Nephron progenitor cell (in vitro differentiated cells): ENCODE results near the gene PDE4D.

Source experiments
- DNase-seq: peaks from one replicate; pipeline ENCODE4 v3.0.0; 2021
- H3K27ac Mint-ChIP-seq: 2 replicates; pipeline ENCODE4 v1.8.0; 2021; ENCODE audit warnings: mild to moderate bottlenecking, moderate library complexity, mixed read lengths
- H3K27me3 Mint-ChIP-seq: 2 replicates; pipeline ENCODE4 v1.8.0; 2021; ENCODE audit warnings: mild to moderate bottlenecking, low read depth, mixed read lengths; ENCODE audit not compliant: poor library complexity
- H3K36me3 Mint-ChIP-seq: 2 replicates; pipeline ENCODE4 v1.8.0; 2021; ENCODE audit warnings: low read depth, mixed read lengths
- H3K4me1 Mint-ChIP-seq: 2 replicates; pipeline ENCODE4 v1.8.0; 2021; ENCODE audit warnings: mixed read lengths
- H3K4me3 Mint-ChIP-seq: 2 replicates; pipeline ENCODE4 v1.8.0; 2021; ENCODE audit warnings: mild to moderate bottlenecking, moderate library complexity, mixed read lengths
- H3K9me3 Mint-ChIP-seq: 2 replicates; pipeline ENCODE4 v1.8.0; 2021; ENCODE audit warnings: mild to moderate bottlenecking, moderate library complexity, mixed read lengths
- TF ChIP-seq, protein P1 (sequence below): fragments of 200-600 bp; sonication (generic); IDR thresholded peaks from 2 replicates; pipeline ENCODE4 v1.5.0; 2021; ENCODE audit warnings: antibody characterized with exemption

Gene PDE4D

DNA sequence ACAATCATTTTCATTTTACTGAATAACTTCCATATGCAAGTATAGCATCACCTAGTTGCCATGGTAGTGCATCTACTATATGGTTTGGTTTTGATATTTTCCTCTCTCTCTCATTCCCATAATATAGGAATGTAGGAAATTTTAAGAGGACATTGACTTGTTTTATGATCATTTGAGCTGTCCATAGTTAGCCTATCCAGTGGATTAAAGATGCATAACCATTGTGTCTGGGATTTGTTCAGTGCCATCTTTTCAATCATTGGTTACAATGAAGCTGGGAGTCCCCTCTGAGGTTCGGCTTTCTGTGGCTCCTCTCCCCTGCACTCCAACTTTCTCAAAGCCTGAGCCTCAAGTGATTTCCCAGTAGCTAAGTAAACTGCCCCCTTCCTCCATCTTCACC lies 852.2 kb downstream of the PDE4D start:
- TF ChIP-seq, protein P1, sequence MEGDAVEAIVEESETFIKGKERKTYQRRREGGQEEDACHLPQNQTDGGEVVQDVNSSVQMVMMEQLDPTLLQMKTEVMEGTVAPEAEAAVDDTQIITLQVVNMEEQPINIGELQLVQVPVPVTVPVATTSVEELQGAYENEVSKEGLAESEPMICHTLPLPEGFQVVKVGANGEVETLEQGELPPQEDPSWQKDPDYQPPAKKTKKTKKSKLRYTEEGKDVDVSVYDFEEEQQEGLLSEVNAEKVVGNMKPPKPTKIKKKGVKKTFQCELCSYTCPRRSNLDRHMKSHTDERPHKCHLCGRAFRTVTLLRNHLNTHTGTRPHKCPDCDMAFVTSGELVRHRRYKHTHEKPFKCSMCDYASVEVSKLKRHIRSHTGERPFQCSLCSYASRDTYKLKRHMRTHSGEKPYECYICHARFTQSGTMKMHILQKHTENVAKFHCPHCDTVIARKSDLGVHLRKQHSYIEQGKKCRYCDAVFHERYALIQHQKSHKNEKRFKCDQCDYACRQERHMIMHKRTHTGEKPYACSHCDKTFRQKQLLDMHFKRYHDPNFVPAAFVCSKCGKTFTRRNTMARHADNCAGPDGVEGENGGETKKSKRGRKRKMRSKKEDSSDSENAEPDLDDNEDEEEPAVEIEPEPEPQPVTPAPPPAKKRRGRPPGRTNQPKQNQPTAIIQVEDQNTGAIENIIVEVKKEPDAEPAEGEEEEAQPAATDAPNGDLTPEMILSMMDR, result no peak
- H3K27me3 Mint-ChIP-seq, result no peaks in the 10 kb centered on the region
- no peak for DNase-seq
- H3K9me3 Mint-ChIP-seq, result no peaks in the 10 kb centered on the region
- H3K4me3 Mint-ChIP-seq, result peak overlapping the region; percentile 89
- H3K4me1 Mint-ChIP-seq, result peaks cover 47% of the 10 kb centered on the region
- H3K36me3 Mint-ChIP-seq, result peaks cover 4% of the 10 kb centered on the region
- peak overlapping the region; percentile 57 for H3K27ac Mint-ChIP-seq

DNA sequence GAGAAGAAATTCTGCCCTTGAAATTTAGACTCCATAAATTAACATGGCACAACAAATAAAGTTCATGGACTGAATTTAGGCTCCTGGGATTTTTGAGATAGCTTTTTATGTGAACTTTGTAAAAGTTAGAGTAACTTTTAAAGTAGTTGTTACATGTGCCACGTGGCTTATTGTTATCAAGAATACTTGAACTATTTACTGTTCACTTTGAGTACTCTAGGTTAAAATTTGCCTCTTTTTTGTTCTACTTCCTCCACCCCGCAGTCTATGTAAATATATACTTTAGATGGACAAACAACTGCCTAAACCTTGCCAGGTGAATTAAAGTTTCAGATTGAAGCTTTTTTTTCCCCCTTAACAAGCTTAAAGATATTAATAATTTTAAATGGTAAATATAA lies 852.7 kb downstream of the PDE4D start:
- DNase-seq, result no peak
- TF ChIP-seq, protein P1, result no peak
- peaks cover 53% of the 10 kb centered on the region for H3K4me1 Mint-ChIP-seq
- H3K27ac Mint-ChIP-seq, result no peak overlapping the region
- peak overlapping the region; percentile 89 for H3K4me3 Mint-ChIP-seq
- no peaks in the 10 kb centered on the region for H3K27me3 Mint-ChIP-seq
- peaks cover 4% of the 10 kb centered on the region for H3K36me3 Mint-ChIP-seq
- no peaks in the 10 kb centered on the region for H3K9me3 Mint-ChIP-seq

DNA sequence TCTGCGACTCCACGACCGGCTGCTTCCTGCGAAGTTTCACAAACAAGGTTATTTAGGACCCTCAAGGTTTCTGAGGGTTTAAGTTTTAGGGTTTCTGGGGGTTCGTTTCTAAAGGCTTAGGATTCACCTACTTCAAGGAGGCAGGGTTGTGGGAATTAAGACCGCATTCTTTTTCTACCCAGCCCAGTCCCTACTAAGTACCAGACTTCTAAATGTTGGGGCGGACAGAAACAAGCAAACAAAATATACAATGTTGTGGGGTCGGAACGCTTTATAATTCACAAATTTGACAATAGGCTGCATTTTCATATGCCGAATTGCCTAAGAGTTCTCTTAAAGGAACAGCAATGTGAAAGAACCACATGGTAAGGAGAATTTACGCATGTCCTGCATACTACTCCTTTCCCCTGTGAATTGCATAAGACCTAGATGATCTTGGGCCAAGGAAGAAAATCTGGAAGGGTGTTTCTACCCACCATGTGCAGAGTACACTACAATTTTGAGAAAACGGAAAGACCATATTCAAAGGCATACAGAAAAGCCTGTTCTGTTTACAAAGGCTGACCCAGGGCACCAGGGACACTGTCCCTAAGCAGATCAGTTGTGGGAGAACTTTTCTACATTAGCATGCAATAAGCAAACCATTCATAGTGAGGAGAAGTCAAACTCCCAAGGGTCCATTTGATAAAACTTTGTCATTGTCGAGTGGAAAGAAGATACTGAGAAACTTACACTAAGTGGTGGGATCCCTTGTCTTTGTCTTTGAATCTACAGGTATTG lies 853.3 kb downstream of the PDE4D start:
- DNase-seq, result no peak
- Mint-ChIP-seq H3K36me3 (peaks cover 4% of the 10 kb centered on the region), H3K4me1 (peaks cover 59% of the 10 kb centered on the region), H3K27me3 (no peaks in the 10 kb centered on the region), H3K27ac (peak overlapping the region; percentile 20), H3K9me3 (no peaks in the 10 kb centered on the region), H3K4me3 (peak overlapping the region; percentile 89)
- TF ChIP-seq, protein P1, result no peak

DNA sequence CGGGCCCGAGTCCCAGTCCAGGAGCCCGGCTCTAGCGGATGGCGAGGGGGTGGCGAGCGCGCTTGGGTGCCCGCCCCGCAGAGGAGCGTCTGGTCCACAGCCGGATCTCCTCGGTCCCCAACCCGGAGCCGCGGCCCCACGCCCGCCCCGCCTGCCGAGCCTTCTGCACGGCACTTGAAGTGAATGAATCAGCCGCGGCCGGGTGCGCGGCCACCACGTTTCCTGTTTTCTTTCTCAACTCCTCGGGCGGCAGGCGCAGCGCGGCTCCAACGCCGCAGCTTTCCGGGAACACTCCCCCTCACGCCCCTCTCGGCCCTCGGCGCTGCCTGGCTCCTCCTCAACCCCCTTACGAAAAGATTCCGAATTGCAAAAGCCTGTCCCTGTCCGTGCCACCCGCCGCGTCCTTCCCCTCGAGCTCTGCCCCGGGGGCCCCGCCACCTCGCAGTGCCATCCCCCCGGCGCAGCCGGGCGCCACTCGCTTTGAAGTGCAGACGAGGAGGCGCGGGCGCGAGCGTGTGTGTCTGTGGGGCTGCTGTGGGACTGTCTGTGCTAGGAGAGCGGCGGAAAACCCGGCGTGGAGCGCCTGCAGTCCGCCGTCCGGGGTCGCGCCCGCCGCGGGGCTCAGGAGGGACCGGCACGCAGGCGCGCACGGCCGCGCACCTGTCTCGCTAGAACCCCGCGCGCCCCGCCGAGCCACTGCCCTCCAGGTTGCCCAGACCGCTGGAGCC lies 854.1 kb downstream of the PDE4D start:
- Mint-ChIP-seq H3K4me1 (peaks cover 66% of the 10 kb centered on the region), H3K9me3 (no peaks in the 10 kb centered on the region), H3K27me3 (no peaks in the 10 kb centered on the region), H3K36me3 (no peaks in the 10 kb centered on the region), H3K4me3 (peak overlapping the region; percentile 89), H3K27ac (peak overlapping the region; percentile 97)
- TF ChIP-seq, protein P1, result no peak
- peak; percentile 73 for DNase-seq

DNA sequence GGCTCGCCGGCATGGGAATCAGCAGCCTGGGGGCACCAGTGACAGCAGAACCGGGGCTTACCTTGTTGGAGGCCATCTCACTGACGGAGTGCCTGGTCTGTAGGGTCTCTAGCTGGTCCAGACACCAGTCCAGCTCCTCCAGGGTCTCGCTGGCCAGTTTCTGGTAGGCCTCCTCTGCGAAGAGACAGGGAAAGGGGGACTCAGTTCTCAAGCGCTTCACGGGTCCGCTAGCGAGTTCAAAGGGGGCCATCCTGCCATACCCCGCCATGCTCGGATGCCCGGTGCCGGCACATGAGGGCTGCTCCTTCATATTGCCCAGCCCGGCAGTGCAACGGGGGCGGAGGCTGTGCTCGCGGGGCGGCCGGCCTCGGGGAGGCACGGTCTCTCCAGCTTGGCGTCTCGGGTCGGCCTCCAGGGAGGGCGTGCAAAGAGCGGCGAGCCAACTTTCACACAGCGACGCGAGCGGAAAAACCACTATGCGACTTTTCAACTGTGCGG lies 854.7 kb downstream of the PDE4D start:
- Mint-ChIP-seq H3K27ac (peak overlapping the region; percentile 89), H3K4me1 (peaks cover 72% of the 10 kb centered on the region), H3K4me3 (peak overlapping the region; percentile 89), H3K9me3 (no peaks in the 10 kb centered on the region), H3K27me3 (no peaks in the 10 kb centered on the region), H3K36me3 (no peaks in the 10 kb centered on the region)
- no peak for DNase-seq
- TF ChIP-seq, protein P1, result no peak
